ENCODE measurements around the gene PPIP5K1.
"Not testable (repeated sequence)": the region's sequence is repeated elsewhere in the genome, so short reads cannot be mapped to it uniquely, and the experiment has no call there.

GRCh38 chr15:43592841-43593240 lies 2.8 kb upstream of the PPIP5K1 start:
- not testable (repeated sequence) for TF ChIP-seq CTCF, POLR2A (IDR thresholded peaks at IDR 0.05)

Data from heart left ventricle (tissue), 13 donors.